H4 (cell line): ENCODE results near the gene DAB2IP. TPM values are rescaled to one million over a fixed set of nuclear protein-coding genes. Genes with fewer than 3 reads are reported as not detected.
"Not testable (repeated sequence)": the region's sequence is repeated elsewhere in the genome, so short reads cannot be mapped to it uniquely, and the experiment has no call there.

ENCODE experiments used
- DNase-seq: peaks from one replicate; pipeline ENCODE4 v3.0.0-alpha.2; 2015; ENCODE audit warnings: low spot score
- total RNA-seq: library from RNA; depleted of rRNA; stranded (reverse); fragments of >200 nt; shearing (Covaris generic); gene quantifications from 2 replicates; pipeline ENCODE4 v1.2.3, GENCODE V29; 2014

The DAB2IP gene
- total RNA-seq, 1 experiment from 2014 or later = 8.4 TPM

DNA sequence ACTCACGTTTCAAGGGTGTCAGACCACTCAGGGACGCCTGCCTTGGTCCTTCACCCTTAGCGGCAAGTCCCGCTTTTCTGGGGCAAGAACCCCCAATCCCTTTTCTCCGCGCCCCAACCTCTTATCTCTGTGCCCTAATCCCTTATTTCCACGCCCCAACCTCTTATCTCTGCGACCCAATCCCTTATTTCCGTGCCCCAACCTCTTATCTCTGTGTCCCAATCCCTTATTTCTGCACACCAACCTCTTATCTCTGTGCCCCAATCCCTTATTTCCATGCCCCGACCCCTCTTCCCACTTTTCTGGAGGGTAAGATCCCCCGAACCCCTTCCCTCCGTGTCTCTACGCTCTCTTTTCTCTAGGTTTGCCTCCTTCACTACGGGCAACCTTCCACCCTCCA, 139.4 kb downstream of the DAB2IP start:
- no peak for DNase-seq

DNA sequence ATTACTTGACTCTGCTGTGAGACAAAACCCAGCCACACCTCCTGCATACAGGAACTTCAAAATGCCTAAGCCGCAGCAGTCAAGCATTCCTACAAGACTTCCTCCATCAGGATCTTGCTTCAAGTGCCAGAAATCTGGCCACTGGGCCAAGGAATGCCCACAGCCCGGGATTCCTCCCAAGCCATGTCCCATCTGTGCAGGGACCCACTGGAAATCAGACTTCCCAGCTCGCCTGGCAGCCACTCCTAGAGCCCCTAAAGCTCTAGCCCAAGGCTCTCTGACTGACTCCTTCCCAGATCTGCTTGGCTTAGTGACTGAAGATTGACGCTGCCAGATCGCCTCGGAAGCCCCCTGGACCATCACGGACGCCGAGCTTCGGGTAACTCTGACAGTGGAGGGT, 141.0 kb downstream of the DAB2IP start:
- DNase-seq = not testable (repeated sequence)

DNA sequence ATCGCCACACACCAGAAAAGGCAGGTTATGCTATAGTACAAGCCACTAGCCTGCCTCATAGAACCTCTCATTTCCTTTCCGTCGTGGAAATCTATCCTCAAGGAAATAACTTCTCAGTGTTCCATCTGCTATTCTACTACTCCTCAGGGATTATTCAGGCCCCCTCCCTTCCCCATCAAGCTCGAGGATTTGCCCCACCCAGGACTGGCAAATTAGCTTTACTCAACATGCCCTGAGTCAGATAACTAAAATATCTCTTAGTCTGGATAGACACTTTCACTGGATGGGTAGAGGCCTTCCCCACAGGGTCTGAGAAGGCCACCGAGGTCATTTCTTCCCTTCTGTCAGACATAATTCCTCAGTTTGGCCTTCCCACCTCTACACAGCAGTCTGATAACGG, 142.9 kb downstream of the DAB2IP start:
- not testable (repeated sequence) for DNase-seq

DNA sequence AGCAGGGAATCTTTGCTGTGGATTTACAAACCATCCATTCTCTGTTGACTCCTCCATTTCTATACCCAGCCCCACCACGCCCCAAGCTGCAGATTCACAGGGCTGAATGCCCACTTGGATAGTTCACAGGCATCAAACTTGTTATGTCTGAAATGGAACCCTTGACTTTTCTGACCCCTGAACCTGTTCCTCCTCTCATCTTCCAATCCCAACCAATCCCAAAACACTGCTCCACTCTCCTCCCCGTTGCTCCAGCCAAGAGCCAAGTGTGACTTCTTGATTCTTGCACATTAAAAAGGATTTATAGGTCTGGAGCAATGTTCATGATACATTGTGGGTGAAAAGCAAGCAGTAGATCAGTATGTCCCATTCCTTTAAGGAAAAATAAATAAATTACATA, 145.6 kb downstream of the DAB2IP start:
- DNase-seq = no peak

DNA sequence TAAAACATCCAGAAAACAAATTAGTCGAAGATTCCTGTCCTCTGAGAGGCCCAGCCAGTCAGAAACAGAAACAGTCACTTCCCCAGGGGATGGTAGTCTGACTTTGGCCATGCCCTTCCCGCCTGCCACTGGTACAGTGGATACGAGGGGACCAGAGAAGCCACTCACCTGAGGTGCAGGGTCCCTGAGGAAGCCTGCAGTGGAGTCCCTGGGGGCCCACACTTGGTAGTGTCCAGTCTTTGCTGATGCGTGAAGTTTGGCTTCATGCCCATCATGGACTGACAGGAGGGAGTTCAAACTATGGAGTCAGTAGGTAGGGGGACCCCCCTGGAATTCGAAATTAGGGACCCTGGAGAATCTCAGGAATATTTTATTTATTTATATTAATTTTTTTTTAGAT, 147.5 kb downstream of the DAB2IP start:
- no peak for DNase-seq

DNA sequence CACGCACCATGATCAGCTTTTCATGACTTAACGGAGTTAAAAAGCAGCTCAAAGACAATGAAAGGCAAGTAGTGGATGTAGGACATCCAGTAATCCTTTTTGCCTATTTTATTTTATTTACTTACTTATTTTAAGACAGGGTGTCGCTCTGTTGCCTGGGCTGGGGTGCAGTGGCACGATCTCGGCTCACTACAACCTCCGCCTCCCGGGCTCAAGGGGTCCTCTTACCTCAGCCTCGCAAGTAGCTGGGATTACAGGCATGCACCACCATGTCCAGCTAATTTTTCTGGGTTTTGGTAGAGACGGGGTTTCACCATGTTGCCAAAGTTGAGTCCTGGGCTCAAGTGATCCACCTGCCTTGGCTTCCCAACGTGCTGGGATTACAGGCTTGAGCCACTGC, 148.9 kb downstream of the DAB2IP start:
- no peak for DNase-seq

DNA sequence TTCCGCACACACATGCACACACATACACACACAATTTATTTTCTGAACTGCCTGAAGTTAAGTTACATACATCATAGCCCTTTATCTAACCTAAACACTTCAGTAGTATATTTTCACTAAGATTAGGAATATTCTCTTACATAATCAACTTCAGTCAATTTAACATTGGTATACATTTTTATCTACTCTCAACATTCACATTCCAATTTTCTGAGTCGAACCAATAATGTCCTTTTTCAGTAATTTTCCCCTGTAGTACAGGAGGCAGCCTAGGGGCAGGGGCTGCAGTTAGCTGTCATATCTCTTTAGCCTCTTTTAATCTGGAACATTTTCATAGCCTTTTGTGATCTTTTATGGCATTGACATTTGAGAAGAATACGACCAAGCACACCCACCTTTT, 150.1 kb downstream of the DAB2IP start:
- DNase-seq = no peak

DNA sequence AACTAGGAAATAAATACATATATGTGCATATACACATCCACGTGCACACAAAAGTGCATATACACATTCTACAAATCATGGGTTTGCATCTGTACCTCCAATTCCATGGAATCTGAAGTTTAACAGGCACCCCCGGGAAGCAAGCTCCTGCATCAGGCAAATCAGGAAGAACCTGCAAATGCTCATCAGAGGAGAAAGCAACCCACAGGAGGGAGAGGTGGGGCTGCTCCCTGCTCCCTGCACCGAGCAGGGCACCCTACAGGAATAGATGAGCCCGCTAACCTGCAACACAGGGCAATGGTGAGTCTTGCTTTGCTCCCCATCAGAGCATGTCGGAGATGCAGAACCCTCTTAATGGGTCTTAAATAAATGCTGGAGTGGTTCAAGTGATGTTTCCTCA, 151.3 kb downstream of the DAB2IP start:
- no peak for DNase-seq

DNA sequence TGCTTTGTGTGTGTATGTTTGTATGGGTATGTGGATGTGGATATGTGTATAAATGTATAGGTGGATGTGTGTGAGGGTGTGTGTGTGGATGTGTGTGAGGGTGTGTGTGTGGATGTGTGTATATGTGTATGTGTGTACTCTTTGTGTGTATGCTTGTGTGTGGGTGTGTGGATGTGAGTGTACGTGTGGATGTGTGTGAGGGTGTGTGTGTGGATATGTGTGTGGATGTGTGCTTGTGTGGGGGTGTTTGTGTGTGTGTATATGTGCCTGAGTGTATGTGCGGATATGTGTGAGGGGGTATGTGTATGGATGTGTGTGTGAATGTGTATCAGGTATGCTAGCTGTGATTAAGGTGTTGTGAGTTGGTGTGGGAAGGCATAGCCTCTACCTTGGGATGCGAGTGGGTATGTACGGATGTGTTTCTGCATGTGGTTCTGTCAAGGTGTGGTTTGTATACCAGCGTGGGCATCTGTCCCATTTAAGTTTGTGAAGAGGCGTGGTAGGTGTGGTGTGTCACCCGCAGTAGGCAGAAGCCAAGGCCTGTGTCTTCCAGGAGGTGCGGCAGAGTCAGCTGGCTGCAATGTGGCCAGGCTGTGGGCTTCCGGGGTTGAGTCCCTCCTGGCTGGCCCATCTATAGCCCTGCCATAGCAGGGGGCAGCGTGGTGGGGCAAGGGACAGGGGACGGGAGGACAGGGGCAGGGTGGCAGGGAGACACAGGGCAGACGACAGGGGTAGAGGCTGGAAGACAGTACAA, 155.8 kb downstream of the DAB2IP start:
- DNase-seq = no peak

DNA sequence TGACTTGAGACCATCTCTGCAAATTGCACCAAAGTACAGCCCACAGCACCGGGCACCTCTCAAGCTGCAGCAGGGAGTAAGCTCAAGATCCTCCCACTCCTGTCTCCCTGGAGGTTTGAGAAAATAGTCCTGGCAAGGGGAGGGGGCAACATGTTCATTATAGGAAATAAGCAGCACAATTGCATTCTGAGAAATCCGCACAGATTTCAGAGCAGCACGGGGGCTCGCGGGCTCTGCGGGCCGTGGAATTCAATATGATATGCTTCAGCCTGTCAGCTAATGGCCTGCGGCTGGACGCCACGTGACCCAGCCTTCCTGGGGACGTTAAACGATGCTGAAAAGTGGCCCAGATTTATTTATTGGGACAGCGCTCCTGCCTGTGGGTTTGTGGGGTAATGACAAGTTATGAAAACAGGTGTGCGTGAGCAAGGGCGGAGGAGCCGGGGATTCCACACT, 156.4 kb downstream of the DAB2IP start:
- DNase-seq = no peak

DNA sequence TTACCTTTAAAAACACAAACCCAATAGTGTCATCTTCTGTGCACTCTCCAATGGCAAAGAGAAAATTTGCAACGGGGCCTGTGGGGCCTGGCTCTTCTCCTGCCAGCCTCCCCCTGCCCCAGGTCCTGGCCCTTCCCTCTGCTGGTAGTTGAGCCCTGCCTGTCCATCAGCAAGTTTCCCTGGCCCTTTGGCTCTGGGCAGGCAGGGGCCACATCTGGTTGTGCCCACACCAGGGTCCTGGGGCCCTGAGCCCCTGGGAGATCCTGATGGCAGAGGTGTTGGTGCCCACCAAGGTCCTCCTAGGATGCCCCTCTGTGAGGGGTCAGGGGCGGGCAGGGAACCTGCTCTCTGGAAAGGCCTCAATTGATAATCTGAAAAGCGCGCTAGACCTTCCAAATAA, 157.3 kb downstream of the DAB2IP start:
- DNase-seq = no peak

DNA sequence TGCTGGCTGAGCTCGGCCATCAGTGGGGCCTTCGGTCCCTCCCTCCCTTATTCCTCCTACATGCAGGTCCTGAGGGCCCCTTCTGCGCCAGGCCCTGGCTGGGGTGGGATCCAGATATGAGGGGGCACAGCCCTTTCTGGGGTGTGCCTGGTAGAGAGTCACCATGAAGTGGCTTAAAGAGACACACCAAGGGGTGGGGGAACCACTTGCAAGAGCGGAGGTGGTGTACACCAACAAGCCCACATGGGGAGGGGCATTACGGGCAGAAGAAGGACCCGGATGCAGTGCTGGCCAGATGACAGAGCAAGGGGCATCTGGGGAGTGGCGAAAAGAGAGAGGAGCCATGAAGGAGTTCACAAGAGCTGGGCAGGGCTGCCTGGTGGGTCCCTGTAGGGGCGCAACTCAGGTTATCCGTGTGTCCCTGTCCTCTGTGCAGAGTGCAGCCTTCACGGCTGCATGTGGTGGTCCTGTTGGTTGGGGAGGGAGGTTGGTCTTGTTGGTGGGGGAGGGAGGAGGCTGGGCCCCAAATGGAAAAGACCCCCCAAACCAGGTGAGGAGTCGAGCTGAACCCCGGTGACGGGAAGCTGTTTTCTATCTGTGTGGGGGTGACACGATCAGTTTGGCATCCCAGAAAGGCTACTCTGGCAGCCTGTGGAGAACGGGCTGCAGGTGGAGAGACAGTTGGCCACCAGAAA, 158.1 kb downstream of the DAB2IP start:
- no peak for DNase-seq

DNA sequence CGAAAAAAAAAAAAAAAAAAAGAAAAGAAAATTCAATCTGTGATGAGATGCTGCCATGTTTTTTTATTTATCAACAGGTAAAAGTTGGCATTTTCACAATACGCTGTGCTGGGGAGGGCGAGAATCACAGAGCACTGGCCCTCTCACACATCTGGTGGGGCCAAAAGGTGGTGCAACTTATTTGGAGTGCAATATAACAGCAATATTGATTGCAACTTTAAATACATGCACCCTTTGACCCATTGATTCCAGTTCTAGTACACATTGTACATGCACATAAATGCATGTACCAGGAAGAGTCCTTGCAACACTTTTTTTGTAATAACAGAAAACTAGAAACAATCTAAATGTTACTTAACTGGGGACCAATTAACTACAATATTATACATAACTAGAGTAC, 159.1 kb downstream of the DAB2IP start:
- no peak for DNase-seq

DNA sequence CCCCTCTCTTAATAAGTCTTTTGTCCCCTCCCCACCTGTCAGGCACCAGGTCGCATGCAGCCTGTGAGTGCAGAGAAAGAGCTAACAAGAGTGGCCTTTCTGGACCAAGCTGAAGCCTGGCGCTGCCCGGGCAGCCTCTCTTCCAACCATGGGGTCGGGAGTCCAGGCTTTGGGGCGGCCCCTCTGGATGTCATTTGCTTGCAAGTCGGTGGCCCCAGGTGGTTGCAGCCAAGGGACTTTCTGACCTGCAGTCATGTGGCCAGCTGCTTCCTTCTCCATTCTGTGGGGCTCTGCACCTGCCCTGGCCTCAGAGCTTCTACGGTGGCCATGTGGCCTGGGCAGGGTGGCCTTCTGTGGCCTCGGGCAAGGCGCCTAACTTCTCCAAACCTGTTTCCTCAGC, 159.7 kb downstream of the DAB2IP start:
- no peak for DNase-seq

DNA sequence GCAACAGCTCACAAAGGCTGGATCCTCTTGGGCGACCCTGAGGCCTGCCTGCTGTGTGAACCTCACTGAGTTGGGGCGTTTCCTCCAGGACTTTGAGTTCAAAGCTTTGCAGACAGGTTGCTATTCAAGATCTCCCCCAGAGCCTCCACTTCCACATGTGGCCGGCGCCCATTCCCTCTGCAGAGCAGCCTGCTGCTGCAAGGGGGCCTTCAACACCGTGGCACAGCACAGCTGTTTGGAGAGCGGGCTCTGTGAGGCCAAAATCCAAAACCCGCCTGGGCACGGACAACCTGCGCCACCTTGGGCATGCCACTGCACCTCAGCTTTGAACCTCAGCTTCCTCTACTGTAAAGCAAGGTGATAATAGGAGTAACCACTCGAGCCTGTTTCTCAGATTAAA, 160.3 kb downstream of the DAB2IP start:
- no peak for DNase-seq

DNA sequence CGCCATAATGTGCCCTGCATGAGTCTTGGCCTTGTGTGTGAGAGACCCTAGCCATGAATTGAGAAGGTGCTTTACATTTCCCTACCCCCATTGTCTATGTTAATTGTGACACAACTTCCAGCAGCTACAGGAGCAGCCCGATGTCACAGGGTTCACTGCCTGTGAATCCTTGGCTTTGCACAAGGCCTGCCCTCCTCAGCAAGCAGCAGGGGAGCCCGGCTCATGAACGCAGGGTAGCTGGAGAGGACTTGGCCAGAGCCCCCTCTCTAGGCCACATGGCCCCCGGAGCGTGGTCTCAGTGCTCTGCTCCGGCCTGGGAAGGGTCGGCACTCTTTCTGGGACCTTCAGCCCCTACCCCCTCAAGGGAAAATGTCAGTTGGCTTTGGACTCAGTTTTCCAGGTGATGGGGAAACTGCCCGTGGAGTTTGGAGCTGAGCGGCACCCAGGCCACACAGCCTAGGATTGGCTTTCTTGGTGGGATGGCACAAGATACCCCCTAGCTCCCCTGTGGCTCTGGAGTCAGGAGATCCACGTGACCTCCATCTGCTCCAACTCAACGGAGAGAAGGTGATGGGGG, 160.8 kb downstream of the DAB2IP start:
- no peak for DNase-seq

DNA sequence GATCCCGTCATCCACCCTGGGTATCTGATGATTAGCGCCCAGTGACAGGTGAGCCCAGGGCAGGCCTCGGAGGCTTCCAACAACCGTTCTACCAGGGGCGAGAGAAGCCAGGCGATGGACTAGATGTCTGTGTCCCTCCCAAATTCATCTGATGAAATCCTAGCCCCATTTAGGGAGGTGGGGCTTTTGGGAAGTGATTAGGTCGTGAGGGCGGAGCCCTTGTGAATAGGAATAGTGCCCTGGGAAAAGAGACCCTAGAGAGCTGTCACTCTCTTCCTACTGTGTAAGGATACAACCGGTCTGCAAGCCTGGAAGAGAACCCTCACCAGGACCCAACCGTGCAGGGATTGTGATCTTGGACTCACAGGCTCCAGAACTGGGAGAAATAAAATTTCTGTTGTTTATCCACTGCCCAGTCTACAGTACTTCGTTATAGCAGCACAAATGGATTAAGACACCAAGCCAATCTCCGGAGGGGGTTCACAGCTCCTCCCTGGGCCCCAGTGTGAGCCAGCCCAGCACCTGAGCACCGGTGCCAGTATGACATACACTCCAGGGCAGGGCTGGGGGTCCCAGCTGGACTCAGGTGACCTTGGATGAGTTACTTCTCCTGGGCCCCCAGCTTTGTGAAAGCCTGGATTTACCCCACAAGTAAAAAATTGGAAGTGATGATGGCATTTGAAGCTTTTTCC, 162.2 kb downstream of the DAB2IP start:
- no peak for DNase-seq

DNA sequence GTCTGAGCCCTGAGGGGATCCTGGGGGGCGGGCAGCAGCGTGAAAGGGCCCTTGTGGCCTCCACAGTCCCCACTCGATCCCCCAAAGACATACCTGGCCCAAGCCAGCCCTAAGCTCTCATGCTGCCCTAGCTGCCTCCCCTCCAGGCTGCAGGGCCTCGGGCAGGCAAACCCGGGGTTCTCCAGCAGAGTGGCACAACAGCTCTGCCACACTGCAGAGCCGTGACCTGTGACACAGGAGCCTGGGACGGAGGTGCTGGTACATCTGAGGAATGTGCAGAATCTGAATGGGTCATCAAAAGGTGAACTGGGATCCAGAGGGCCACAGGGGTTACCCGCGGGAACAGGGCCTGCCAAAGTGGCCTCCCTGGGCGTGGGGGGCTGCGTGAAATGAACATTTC, 163.2 kb downstream of the DAB2IP start:
- DNase-seq = no peak

DNA sequence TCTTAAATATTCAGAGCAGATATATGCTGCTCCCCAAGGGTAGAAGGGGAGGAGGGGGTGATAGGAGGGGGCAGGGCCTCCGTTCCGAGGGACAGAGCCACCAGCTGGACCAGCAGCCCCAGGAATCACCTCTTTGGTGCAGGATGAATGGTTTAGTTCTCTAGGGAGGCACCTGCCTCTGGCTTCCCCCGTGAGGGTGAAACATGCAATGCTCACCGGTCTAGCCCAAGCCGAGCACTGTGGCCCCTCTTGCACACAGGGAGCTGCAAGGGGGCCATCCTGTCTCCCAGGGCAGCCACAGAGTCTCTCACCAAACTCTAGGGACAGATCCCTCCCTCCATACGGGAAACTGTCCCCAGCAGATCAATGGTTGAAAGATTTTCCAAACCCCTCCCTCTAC, 163.7 kb downstream of the DAB2IP start:
- no peak for DNase-seq

DNA sequence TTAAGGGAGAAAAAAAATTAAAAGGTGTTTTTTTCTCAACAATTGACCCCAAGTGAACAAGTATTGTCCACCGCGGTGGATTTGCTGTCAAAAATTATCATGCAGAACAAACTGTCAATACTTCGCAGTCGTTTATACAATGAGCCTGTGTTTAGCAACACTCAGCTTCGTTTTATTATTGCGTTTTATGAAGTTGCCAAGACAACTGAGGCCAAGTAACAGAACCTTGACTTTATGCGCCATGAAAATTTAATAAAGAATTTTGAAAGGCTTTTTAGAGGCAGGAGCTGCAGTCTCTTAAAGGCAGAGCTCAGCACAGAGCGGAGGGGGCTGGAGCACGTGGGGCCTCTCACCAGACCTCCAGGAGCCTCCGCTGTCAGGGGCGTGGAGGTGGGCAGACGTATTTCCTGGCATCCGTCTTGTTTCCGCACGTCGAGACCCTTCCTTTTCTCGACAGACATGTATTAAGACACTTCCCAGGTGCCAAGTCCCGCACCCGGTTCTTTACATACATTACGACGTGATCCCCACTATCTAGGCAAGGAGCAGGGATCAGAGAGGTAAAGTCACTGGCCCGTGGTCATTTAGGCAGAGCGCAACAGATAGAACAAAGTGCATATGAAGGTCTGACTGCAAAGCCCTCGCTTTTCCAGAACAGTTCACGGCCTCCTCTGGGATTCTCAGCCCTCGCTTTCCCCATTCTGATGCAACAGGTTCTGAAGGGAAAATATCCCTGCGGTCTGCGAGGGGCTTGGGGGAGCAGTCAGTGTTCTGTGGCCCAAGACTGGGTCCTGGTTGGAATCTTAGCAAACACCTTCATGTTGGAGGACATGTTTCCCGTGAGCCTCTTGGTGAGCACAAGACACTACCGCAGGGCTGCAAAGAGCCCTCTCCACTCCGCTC, 164.4 kb downstream of the DAB2IP start:
- no peak for DNase-seq

DNA sequence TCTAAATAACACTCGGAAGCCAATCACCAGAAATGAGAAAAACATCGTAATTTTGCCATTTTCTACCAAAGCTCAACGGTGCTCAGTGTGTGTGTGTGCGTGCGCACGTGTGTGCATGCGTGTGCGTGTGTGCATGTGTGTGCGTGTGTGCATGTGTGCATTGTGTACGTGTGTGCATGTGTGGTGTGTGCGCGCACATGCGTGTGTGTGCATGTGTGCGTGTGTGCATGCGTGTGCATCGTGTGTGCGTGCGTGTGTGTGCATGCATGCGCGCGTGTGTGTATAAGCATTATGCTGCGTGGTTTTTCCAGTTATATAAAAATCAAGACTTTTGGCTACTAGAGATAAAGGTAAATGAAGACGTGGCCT, 165.0 kb downstream of the DAB2IP start:
- no peak for DNase-seq
